Measurements from ENCODE around the gene KIF5B.

DNA sequence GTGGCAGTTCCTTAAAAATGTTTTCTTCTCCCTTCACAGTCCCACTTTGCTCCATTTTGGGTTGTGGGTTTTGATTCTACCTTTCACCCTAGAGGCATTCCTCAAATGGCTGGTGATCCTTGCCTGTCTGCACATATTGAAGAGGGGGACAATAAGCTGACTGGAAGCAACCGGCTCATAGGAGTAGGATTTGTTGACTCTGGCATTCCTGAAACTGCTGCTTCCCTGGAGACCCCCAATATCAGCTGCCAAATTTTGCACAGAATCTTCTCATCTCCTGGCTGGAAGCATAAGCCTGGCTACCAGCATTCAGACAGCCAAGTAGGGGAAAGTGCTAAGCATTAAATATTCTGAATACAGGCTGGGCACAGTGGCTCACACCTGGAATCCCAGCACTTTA, 53.7 kb downstream of the KIF5B start:
- TF ChIP-seq POLR2A (IDR thresholded peaks at IDR 0.05; ENCODE audit: borderline replicate concordance, extremely low read depth, insufficient read depth, insufficient read length) (no peak), REST (IDR thresholded peaks at IDR 0.05; ENCODE audit: low read depth) (no peak), SP1 (IDR thresholded peaks at IDR 0.05; ENCODE audit: low read depth) (no peak), POLR2AphosphoS5 (IDR thresholded peaks at IDR 0.05; ENCODE audit: low read depth, low read length) (no peak), RAD21 (IDR thresholded peaks at IDR 0.05; ENCODE audit: low read depth) (no peak), FOSL1 (IDR thresholded peaks at IDR 0.05; ENCODE audit: low read depth) (no peak)
- TF ChIP-seq, protein P1, sequence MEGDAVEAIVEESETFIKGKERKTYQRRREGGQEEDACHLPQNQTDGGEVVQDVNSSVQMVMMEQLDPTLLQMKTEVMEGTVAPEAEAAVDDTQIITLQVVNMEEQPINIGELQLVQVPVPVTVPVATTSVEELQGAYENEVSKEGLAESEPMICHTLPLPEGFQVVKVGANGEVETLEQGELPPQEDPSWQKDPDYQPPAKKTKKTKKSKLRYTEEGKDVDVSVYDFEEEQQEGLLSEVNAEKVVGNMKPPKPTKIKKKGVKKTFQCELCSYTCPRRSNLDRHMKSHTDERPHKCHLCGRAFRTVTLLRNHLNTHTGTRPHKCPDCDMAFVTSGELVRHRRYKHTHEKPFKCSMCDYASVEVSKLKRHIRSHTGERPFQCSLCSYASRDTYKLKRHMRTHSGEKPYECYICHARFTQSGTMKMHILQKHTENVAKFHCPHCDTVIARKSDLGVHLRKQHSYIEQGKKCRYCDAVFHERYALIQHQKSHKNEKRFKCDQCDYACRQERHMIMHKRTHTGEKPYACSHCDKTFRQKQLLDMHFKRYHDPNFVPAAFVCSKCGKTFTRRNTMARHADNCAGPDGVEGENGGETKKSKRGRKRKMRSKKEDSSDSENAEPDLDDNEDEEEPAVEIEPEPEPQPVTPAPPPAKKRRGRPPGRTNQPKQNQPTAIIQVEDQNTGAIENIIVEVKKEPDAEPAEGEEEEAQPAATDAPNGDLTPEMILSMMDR (IDR thresholded peaks at IDR 0.05 in 2 of 3, conservative IDR thresholded peaks at IDR 0.05 in 1 of 3; ENCODE audit: borderline replicate concordance in 1 of 3, insufficient read depth in 1 of 3, low read depth in 2 of 3, low read length in 2 of 3) = no peak

Data from HCT116 (cell line).